CD4-positive, alpha-beta T cell (primary cell): ENCODE results near the gene ZNF280A. TPM values are rescaled to one million over a fixed set of nuclear protein-coding genes. Genes with fewer than 3 reads are reported as not detected.

Source experiments
- ATAC-seq: fragments of 200-7000 bp; cut with Tn5 transposase; one replicate; pipeline ENCODE4 v1.10.0; 2022; ENCODE audit warnings: mild to moderate bottlenecking; ENCODE audit not compliant: poor library complexity
- CTCF ChIA-PET: fragments of 350-600 bp; sonication (Branson Sonifier 250); formaldehyde crosslinking; loops from one replicate; lab custom pipeline; 2021; ENCODE audit warnings: antibody characterized with exemption, inconsistent platforms; lab: Charles Lee
- POLR2A ChIA-PET: fragments of 350-600 bp; sonication (Branson Sonifier 250); formaldehyde crosslinking; loops from one replicate; lab custom pipeline; 2021; ENCODE audit warnings: antibody characterized with exemption, inconsistent platforms; lab: Charles Lee
- DNase-seq, 14 experiments: peaks; one replicate each; pipeline ENCODE4 v3.0.0-alpha.2; 2013 to 2020; ENCODE audit warnings: mixed read lengths in 2 of 14
- H3K27ac ChIP-seq, 2 donors: one replicate each; pipeline versions ENCODE4 v1.5.1 to v1.7.0; 2013; ENCODE audit warnings: low read length in 2 of 2, low read depth in 1 of 2, mild to moderate bottlenecking in 1 of 2
- H3K27me3 ChIP-seq, 2 experiments: 1 replicate in 1 of 2; 2 replicates in 1 of 2; pipeline versions ENCODE4 v1.6.1 to v1.7.0; 2013; ENCODE audit warnings: low read length in 2 of 2, control low read depth in 1 of 2, mild to moderate bottlenecking in 1 of 2, moderate library complexity in 1 of 2; ENCODE audit not compliant: insufficient read depth in 2 of 2, control insufficient read depth in 1 of 2
- H3K36me3 ChIP-seq: one replicate; pipeline ENCODE4 v1.6.1; 2013; ENCODE audit warnings: low read length, control low read depth; ENCODE audit not compliant: insufficient read depth
- H3K4me1 ChIP-seq: one replicate; pipeline ENCODE4 v1.6.1; 2013; ENCODE audit warnings: low read length, control low read depth; ENCODE audit not compliant: insufficient read depth
- H3K4me3 ChIP-seq: one replicate; pipeline ENCODE4 v1.5.1; 2013; ENCODE audit warnings: mild to moderate bottlenecking, low read length, moderate library complexity
- H3K9me3 ChIP-seq, 2 experiments: 1 replicate in 1 of 2; 2 replicates in 1 of 2; pipeline versions ENCODE4 v1.6.1 to v1.7.0; 2013; ENCODE audit warnings: low read length in 2 of 2, mild to moderate bottlenecking in 2 of 2, control low read depth in 1 of 2, moderate library complexity in 1 of 2; ENCODE audit not compliant: control insufficient read depth in 1 of 2, insufficient read depth in 1 of 2
- H3K27ac Mint-ChIP-seq: one replicate; pipeline ENCODE4 v1.8.0; 2020; ENCODE audit warnings: mixed read lengths
- H3K27me3 Mint-ChIP-seq: one replicate; pipeline ENCODE4 v1.8.0; 2021; ENCODE audit warnings: mixed read lengths
- H3K36me3 Mint-ChIP-seq: one replicate; pipeline ENCODE4 v1.8.0; 2021; ENCODE audit warnings: low read depth, mixed read lengths
- H3K4me1 Mint-ChIP-seq: one replicate; pipeline ENCODE4 v1.8.0; 2021; ENCODE audit warnings: low read depth, mixed read lengths
- H3K4me3 Mint-ChIP-seq: one replicate; pipeline ENCODE4 v1.8.0; 2020; ENCODE audit warnings: mild to moderate bottlenecking, mixed read lengths
- H3K9me3 Mint-ChIP-seq: one replicate; pipeline ENCODE4 v1.8.0; 2020; ENCODE audit warnings: mixed read lengths
- intact Hi-C, 2 experiments: fragments of 100-400 bp; cut with DNase I in 1 of 2; cut with micrococcal nuclease in 1 of 2; formaldehyde crosslinking; loops; one replicate each; pipeline versions ENCODE4 v1.15.1 to v1.9.0; 2023 to 2025; cut with DNase I, micrococcal nuclease
- total RNA-seq, 174 experiments: library from RNA in 2 of 174; stranded (reverse) in 2 of 174; gene quantifications; one replicate each; pipeline ENCODE4 v1.2.3 and lab custom pipeline; 2021 to 2026
- TF ChIP-seq, protein P1 (sequence below): fragments of 200-600 bp; IDR thresholded peaks from one replicate; pipeline ENCODE4 v1.8.0; 2022; ENCODE audit warnings: antibody characterized with exemption, mild to moderate bottlenecking

Gene ZNF280A
- total RNA-seq, 2 experiments from 2014 or later: not detected

DNA sequence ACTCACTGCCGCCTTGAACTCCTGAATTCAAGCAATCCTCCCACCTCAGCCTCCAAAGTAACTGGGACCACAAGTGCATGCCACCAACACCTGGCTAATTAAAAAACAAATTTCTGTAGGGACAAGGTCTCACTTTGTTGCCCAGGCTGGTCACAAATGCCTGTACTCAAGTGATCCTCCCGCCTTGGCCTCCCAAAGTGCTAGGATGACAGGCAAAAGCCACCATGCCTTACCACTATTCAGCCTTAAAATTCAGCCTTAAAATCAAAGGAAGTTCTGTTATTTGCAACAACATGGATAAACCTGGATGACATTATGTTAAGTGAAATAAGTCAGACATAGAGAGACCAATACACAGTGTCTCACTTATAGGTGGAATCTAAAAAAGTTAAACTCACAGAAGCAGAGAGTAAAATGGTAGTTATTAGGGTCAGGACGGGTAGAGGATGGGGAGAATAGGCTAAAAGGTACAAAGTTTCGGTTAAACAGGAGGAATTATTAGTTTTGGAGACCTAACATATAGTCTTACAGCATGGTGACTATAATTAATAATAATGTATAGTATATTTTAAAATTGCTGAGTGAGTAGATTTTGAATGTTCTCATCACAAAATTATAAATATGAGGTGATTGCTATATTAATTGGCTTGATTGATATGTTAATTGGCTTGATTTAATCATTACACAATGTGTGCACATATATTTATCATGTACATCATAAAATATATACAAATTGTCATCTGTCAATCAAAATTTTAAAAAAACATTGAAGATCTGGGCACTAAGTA lies 6.2 kb upstream of the ZNF280A start:
- no peak for DNase-seq
- H3K27me3 Mint-ChIP-seq: peaks cover 23% of the 10 kb centered on the region
- H3K27ac Mint-ChIP-seq: no peak overlapping the region
- no peak overlapping the region for H3K27ac ChIP-seq
- no peaks in the 10 kb centered on the region for H3K4me1 Mint-ChIP-seq
- H3K27me3 ChIP-seq: no peaks in the 10 kb centered on the region
- ChIA-PET POLR2A (no interaction called here), CTCF (no interaction called here)
- no peaks in the 10 kb centered on the region for H3K36me3 ChIP-seq
- ATAC-seq: no peak
- H3K4me1 ChIP-seq: no peaks in the 10 kb centered on the region
- H3K9me3 ChIP-seq: no peaks in the 10 kb centered on the region
- TF ChIP-seq, protein P1, sequence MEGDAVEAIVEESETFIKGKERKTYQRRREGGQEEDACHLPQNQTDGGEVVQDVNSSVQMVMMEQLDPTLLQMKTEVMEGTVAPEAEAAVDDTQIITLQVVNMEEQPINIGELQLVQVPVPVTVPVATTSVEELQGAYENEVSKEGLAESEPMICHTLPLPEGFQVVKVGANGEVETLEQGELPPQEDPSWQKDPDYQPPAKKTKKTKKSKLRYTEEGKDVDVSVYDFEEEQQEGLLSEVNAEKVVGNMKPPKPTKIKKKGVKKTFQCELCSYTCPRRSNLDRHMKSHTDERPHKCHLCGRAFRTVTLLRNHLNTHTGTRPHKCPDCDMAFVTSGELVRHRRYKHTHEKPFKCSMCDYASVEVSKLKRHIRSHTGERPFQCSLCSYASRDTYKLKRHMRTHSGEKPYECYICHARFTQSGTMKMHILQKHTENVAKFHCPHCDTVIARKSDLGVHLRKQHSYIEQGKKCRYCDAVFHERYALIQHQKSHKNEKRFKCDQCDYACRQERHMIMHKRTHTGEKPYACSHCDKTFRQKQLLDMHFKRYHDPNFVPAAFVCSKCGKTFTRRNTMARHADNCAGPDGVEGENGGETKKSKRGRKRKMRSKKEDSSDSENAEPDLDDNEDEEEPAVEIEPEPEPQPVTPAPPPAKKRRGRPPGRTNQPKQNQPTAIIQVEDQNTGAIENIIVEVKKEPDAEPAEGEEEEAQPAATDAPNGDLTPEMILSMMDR: no peak
- intact Hi-C loops: no loop called here
- H3K9me3 Mint-ChIP-seq: no peaks in the 10 kb centered on the region
- no peak overlapping the region for H3K4me3 Mint-ChIP-seq
- H3K4me3 ChIP-seq: no peak overlapping the region
- H3K36me3 Mint-ChIP-seq: no peaks in the 10 kb centered on the region

GRCh38 chr22:22523494-22523893 lies 3.4 kb upstream of the ZNF280A start:
- Mint-ChIP-seq H3K9me3 (no peaks in the 10 kb centered on the region), H3K4me1 (no peaks in the 10 kb centered on the region), H3K4me3 (no peak overlapping the region), H3K27me3 (peaks cover 31% of the 10 kb centered on the region), H3K36me3 (no peaks in the 10 kb centered on the region), H3K27ac (no peak overlapping the region)
- H3K9me3 ChIP-seq: no peaks in the 10 kb centered on the region
- H3K27me3 ChIP-seq: no peaks in the 10 kb centered on the region
- ChIA-PET CTCF (no interaction called here), POLR2A (no interaction called here)
- intact Hi-C loops: no loop called here
- TF ChIP-seq, protein P1: no peak
- no peaks in the 10 kb centered on the region for H3K36me3 ChIP-seq
- ATAC-seq (no peak), DNase-seq (no peak)
- no peak overlapping the region for H3K4me3 ChIP-seq
- H3K27ac ChIP-seq: no peak overlapping the region
- H3K4me1 ChIP-seq: no peaks in the 10 kb centered on the region

GRCh38 chr22:22521631-22522030 lies 1.6 kb upstream of the ZNF280A start:
- CTCF ChIA-PET: no interaction called here
- Histone ChIP-seq H3K4me1 (no peaks in the 10 kb centered on the region), H3K4me3 (no peak overlapping the region), H3K36me3 (no peaks in the 10 kb centered on the region), H3K9me3 (no peaks in the 10 kb centered on the region), H3K27me3 (no peaks in the 10 kb centered on the region), H3K27ac (no peak overlapping the region)
- TF ChIP-seq, protein P1: no peak
- ATAC-seq (no peak), DNase-seq (no peak)
- Mint-ChIP-seq H3K27ac (no peak overlapping the region), H3K4me3 (no peak overlapping the region), H3K9me3 (no peaks in the 10 kb centered on the region), H3K4me1 (no peaks in the 10 kb centered on the region), H3K27me3 (peaks cover 30% of the 10 kb centered on the region), H3K36me3 (no peaks in the 10 kb centered on the region)
- POLR2A ChIA-PET: no interaction called here
- intact Hi-C loops: no loop called here
